Stimulated activated CD8-positive, alpha-beta memory T cell treated with anti-CD3 and anti-CD28 coated beads, Interleukin-4, amount 100 ng/mL, for 48 hours (primary cell): ENCODE data around the gene PTPRD.

Experiments used
- DNase-seq: peaks from one replicate; pipeline ENCODE4 v3.0.0-alpha.2; 2020

PTPRD gene

GRCh38 chr9:9231946-9232345, 1380.9 kb downstream of the PTPRD start:
- DNase-seq = no peak

GRCh38 chr9:9229269-9229668, 1383.5 kb downstream of the PTPRD start:
- no peak for DNase-seq

GRCh38 chr9:9223175-9223574, 1389.6 kb downstream of the PTPRD start:
- DNase-seq = no peak

GRCh38 chr9:9222730-9223129, 1390.1 kb downstream of the PTPRD start:
- no peak for DNase-seq

GRCh38 chr9:9216934-9217333, 1395.9 kb downstream of the PTPRD start:
- DNase-seq = no peak

- DNase-seq = no peak
Measured at GRCh38 chr9:9215050-9215449, 1397.8 kb downstream of the PTPRD start.

GRCh38 chr9:9214066-9214465, 1398.7 kb downstream of the PTPRD start:
- no peak for DNase-seq

- no peak for DNase-seq
Measured at GRCh38 chr9:9212963-9213362, 1399.8 kb downstream of the PTPRD start.

- no peak for DNase-seq
Measured at GRCh38 chr9:9202276-9202675, 1410.5 kb downstream of the PTPRD start.

GRCh38 chr9:9186086-9186485, 1426.7 kb downstream of the PTPRD start:
- DNase-seq = no peak

- no peak for DNase-seq
Measured at GRCh38 chr9:9182431-9182830, 1430.4 kb downstream of the PTPRD start.

- DNase-seq = no peak
Measured at GRCh38 chr9:9177081-9177480, 1435.7 kb downstream of the PTPRD start.

GRCh38 chr9:9174358-9174757, 1438.4 kb downstream of the PTPRD start:
- DNase-seq = no peak

GRCh38 chr9:9173264-9173663, 1439.5 kb downstream of the PTPRD start:
- no peak for DNase-seq

GRCh38 chr9:9170439-9171134, 1442.2 kb downstream of the PTPRD start:
- DNase-seq = no peak

GRCh38 chr9:9142001-9142400, 1470.8 kb downstream of the PTPRD start:
- no peak for DNase-seq

- DNase-seq = no peak
Measured at GRCh38 chr9:9133526-9133925, 1479.3 kb downstream of the PTPRD start.

- no peak for DNase-seq
Measured at GRCh38 chr9:9124616-9125015, 1488.2 kb downstream of the PTPRD start.

GRCh38 chr9:9122230-9122875, 1490.4 kb downstream of the PTPRD start:
- no peak for DNase-seq

- no peak for DNase-seq
Measured at GRCh38 chr9:9117866-9118265, 1494.9 kb downstream of the PTPRD start.

- DNase-seq = no peak
Measured at GRCh38 chr9:9112001-9112720, 1500.6 kb downstream of the PTPRD start.

- DNase-seq = no peak
Measured at GRCh38 chr9:9108641-9109040, 1504.2 kb downstream of the PTPRD start.

- DNase-seq = no peak
Measured at GRCh38 chr9:9102295-9102694, 1510.5 kb downstream of the PTPRD start.

GRCh38 chr9:9100070-9100469, 1512.7 kb downstream of the PTPRD start:
- no peak for DNase-seq
